CD4-positive, CD25-positive, alpha-beta regulatory T cell (primary cell): ENCODE results near the gene GTF3C1. TPM values are rescaled to one million over a fixed set of nuclear protein-coding genes. Genes with fewer than 3 reads are reported as not detected.
A peak's percentile ranks its signal among the peaks of the same experiment; 100 is the strongest.

Experiments used
- ATAC-seq, 2 donors: fragments of 150-1000 bp; cut with Tn5 transposase; one replicate each; pipeline ENCODE4 v1.10.0; 2021; ENCODE audit warnings: low read depth in 2 of 2, moderate number of reproducible peaks in 2 of 2, moderate library complexity in 1 of 2
- DNase-seq, 3 donors: peaks; one replicate each; pipeline versions ENCODE4 v3.0.0 to v3.0.0-alpha.2; 2012 to 2022; ENCODE audit warnings: mixed read lengths in 1 of 3
- H3K27ac ChIP-seq: one replicate; pipeline ENCODE4 v1.7.0; 2013; ENCODE audit warnings: mild to moderate bottlenecking, low read length; ENCODE audit not compliant: insufficient read depth, poor library complexity, severe bottlenecking
- H3K27me3 ChIP-seq: one replicate; pipeline ENCODE4 v1.7.0; 2013; ENCODE audit warnings: low read length; ENCODE audit not compliant: control insufficient read depth, insufficient read depth
- H3K36me3 ChIP-seq: one replicate; pipeline ENCODE4 v1.7.0; 2013; ENCODE audit warnings: mild to moderate bottlenecking, low read length, moderate library complexity; ENCODE audit not compliant: control insufficient read depth, insufficient read depth
- H3K4me1 ChIP-seq: 2 replicates; pipeline ENCODE4 v1.7.0; 2013; ENCODE audit warnings: mild to moderate bottlenecking, low read length; ENCODE audit not compliant: insufficient read depth, control insufficient read depth, poor library complexity, severe bottlenecking
- H3K4me3 ChIP-seq: one replicate; pipeline ENCODE4 v1.7.0; 2013; ENCODE audit warnings: low read depth, mild to moderate bottlenecking, low read length, moderate library complexity
- H3K9me3 ChIP-seq, 2 experiments: 1 replicate in 1 of 2; 2 replicates in 1 of 2; pipeline ENCODE4 v1.7.0; 2013; ENCODE audit warnings: low read length in 2 of 2, mild to moderate bottlenecking in 1 of 2, moderate library complexity in 1 of 2; ENCODE audit not compliant: control insufficient read depth in 2 of 2
- H3K27ac Mint-ChIP-seq, 3 donors: one replicate each; pipeline ENCODE4 v1.8.0; 2020 to 2022; ENCODE audit warnings: mild to moderate bottlenecking in 3 of 3, mixed read lengths in 3 of 3, moderate library complexity in 2 of 3
- H3K27me3 Mint-ChIP-seq: one replicate; pipeline ENCODE4 v1.8.0; 2022; ENCODE audit warnings: mild to moderate bottlenecking, mixed read lengths
- H3K36me3 Mint-ChIP-seq: one replicate; pipeline ENCODE4 v1.8.0; 2020; ENCODE audit warnings: mixed read lengths
- H3K4me1 Mint-ChIP-seq, 4 donors: one replicate each; pipeline ENCODE4 v1.8.0; 2020 to 2022; ENCODE audit warnings: mixed read lengths in 4 of 4, mild to moderate bottlenecking in 1 of 4
- H3K4me3 Mint-ChIP-seq, 4 donors: one replicate each; pipeline ENCODE4 v1.8.0; 2020 to 2022; ENCODE audit warnings: mild to moderate bottlenecking in 4 of 4, mixed read lengths in 4 of 4, moderate library complexity in 3 of 4
- H3K9me3 Mint-ChIP-seq, 7 donors: one replicate each; pipeline ENCODE4 v1.8.0; 2020 to 2022; ENCODE audit warnings: mixed read lengths in 7 of 7, mild to moderate bottlenecking in 3 of 7, moderate library complexity in 2 of 7
- polyA plus RNA-seq, 4 donors: library from polyadenylated mRNA; unstranded; fragments of 300-500 nt; fragmentation: Illumina TruSeq; gene quantifications; one replicate each; pipeline ENCODE4 v1.2.3, GENCODE V29; 2021
- total RNA-seq: library from RNA; stranded (reverse); gene quantifications from one replicate; pipeline ENCODE4 v1.2.3, GENCODE V29; 2022

The GTF3C1 gene
- total and polyA plus RNA-seq, 5 donors from 2014 or later = 14.9 to 57.2 (median 21.2) TPM

DNA sequence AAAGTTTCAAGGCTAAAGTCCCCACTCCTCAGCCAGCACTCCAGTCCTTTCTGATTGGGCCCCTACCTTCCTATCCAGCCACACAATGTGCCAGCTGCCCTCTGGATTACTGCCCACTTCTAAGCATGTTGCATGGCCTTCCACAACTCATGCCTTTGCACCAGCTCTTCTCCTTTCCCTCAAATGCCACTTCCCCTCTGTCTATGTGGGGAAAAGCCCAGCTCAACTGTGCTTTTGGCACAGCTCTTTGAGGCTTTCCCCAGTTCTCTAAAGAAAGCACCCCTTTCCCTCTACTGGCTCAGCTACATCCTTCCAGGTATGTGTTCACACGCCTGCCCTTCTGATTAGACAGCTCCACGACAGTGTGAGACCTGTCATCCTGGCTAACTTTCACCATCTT lies 18.5 kb downstream of the GTF3C1 start:
- no peaks in the 10 kb centered on the region for H3K27me3 ChIP-seq
- H3K4me3 Mint-ChIP-seq = no peak overlapping the region
- H3K27ac Mint-ChIP-seq = peak overlapping the region in 1 of 3 donors; percentile 11
- H3K4me1 ChIP-seq = no peaks in the 10 kb centered on the region
- H3K9me3 Mint-ChIP-seq = no peaks in the 10 kb centered on the region
- H3K4me3 ChIP-seq = no peak overlapping the region
- no peaks in the 10 kb centered on the region for H3K9me3 ChIP-seq
- DNase-seq (no peak), ATAC-seq (no peak)
- H3K4me1 Mint-ChIP-seq = peaks cover 0 to 5% (median under 1%) of the 10 kb centered on the region in 4 donors
- no peaks in the 10 kb centered on the region for H3K27me3 Mint-ChIP-seq
- no peak overlapping the region for H3K27ac ChIP-seq
- peaks cover 89% of the 10 kb centered on the region for H3K36me3 ChIP-seq
- peaks cover 70% of the 10 kb centered on the region for H3K36me3 Mint-ChIP-seq

DNA sequence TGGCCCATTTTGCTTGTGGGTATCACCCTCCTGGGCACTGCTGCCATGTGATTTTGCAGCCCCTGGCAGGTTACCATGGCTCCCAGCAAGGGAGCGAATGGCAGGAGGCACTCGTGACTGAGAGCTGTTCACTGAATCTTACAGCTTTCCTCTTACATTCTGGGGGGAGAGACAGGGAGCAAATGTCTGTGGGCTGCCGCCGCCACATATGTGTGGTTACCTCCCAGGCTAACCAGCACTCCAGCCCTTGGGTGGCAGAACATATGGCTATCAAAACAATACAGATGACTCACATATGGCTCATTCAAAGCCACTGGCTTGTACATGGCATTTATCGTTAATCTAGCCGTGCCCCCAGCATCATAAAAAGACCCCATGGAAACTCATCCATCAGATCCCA lies 19.8 kb downstream of the GTF3C1 start:
- H3K4me1 Mint-ChIP-seq = peaks cover 0 to 5% (median under 1%) of the 10 kb centered on the region in 4 donors
- DNase-seq (no peak), ATAC-seq (no peak)
- peak overlapping the region in 2 of 3 donors; percentile 11 to 77 for H3K27ac Mint-ChIP-seq
- Histone ChIP-seq H3K36me3 (peaks cover 92% of the 10 kb centered on the region), H3K4me3 (no peak overlapping the region), H3K27me3 (no peaks in the 10 kb centered on the region), H3K27ac (no peak overlapping the region), H3K4me1 (no peaks in the 10 kb centered on the region), H3K9me3 (no peaks in the 10 kb centered on the region)
- no peaks in the 10 kb centered on the region for H3K27me3 Mint-ChIP-seq
- H3K9me3 Mint-ChIP-seq = no peaks in the 10 kb centered on the region
- H3K36me3 Mint-ChIP-seq = peaks cover 69% of the 10 kb centered on the region
- H3K4me3 Mint-ChIP-seq = no peak overlapping the region

DNA sequence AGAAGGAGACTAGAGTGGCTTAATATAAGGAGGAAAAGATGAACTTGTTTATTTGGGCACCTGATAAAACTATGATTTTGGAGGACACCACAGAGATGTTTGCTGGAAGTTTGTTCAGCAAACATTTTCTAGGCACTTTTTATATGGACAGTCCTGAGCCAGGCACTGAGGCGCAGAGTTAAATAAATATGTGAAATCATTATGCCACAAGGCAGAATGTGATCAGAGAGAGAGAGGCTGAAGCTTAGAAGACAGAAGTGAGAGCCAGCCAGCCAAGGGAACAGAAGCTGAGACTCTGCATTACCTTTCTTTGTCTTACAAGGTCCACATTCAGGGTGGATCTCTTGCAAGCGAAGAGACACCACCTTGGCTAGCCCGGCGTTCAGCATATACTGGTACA lies 21.4 kb downstream of the GTF3C1 start:
- Histone ChIP-seq H3K4me1 (no peaks in the 10 kb centered on the region), H3K36me3 (peaks cover 93% of the 10 kb centered on the region), H3K4me3 (no peak overlapping the region), H3K27ac (no peak overlapping the region), H3K9me3 (no peaks in the 10 kb centered on the region), H3K27me3 (no peaks in the 10 kb centered on the region)
- Mint-ChIP-seq H3K4me3 (no peak overlapping the region), H3K27me3 (no peaks in the 10 kb centered on the region), H3K36me3 (peaks cover 63% of the 10 kb centered on the region), H3K27ac (no peak overlapping the region), H3K4me1 (peaks cover 0 to 2% (median 0%) of the 10 kb centered on the region in 4 donors), H3K9me3 (no peaks in the 10 kb centered on the region)
- ATAC-seq (no peak), DNase-seq (no peak)

DNA sequence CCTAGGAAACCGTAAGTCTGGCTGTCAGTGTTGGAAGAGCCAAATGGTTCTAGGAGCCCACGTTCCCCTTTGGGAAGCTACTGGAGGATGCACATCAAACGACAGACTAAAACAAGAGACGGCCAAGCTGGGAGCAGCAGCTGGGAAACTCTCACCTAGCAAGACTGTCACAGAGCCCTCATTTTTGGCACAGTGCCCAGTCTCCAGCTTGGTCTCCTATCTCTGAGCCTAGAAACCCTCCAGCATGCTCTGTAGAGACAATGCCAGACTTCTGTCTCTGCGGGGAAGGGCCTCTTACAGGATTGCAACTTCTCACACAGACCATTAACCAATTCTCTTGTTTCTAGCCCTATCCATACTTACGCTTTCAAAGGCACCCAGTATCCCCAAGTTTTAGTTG lies 23.5 kb downstream of the GTF3C1 start:
- Mint-ChIP-seq H3K27me3 (no peaks in the 10 kb centered on the region), H3K9me3 (no peaks in the 10 kb centered on the region), H3K27ac (no peak overlapping the region), H3K36me3 (peaks cover 67% of the 10 kb centered on the region), H3K4me1 (peaks cover 0 to 5% (median 0%) of the 10 kb centered on the region in 4 donors), H3K4me3 (peak overlapping the region in 1 of 4 donors; percentile 38)
- Histone ChIP-seq H3K27ac (no peak overlapping the region), H3K4me3 (no peak overlapping the region), H3K27me3 (no peaks in the 10 kb centered on the region), H3K36me3 (peaks cover 84% of the 10 kb centered on the region), H3K4me1 (no peaks in the 10 kb centered on the region), H3K9me3 (no peaks in the 10 kb centered on the region)
- ATAC-seq (no peak), DNase-seq (no peak)

DNA sequence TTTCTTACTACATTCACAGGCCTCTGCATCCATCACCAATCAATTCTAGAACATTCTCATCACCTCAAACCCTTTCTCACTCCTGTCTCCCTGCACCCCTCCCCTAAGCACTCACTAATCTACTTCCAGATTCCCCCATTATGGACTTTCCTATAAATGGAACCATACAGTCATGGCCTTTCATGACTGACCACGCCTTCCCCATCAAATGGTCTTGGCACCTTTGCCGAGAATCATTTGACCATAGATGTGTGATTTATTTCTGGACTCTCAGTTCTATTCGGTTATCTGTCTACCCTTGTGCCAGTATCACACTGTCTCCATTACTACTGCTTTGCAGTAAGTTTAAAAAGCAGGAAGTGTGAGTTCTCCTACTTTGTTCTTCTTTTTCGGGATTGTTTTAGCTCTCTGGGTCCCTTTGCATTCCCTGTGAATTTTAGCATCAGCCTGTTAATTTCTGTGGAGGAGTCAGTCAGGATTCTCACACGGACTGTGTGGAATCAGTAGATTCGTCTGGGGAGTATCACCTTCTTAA lies 27.5 kb downstream of the GTF3C1 start:
- Mint-ChIP-seq H3K27me3 (no peaks in the 10 kb centered on the region), H3K4me1 (peaks cover 0 to 5% (median 2%) of the 10 kb centered on the region in 4 donors), H3K9me3 (no peaks in the 10 kb centered on the region), H3K27ac (peak overlapping the region in 1 of 3 donors; percentile 93), H3K36me3 (peaks cover 53% of the 10 kb centered on the region), H3K4me3 (no peak overlapping the region)
- no peak for DNase-seq
- peaks cover 63% of the 10 kb centered on the region for H3K36me3 ChIP-seq
- H3K27ac ChIP-seq = no peak overlapping the region
- no peaks in the 10 kb centered on the region for H3K9me3 ChIP-seq
- H3K4me3 ChIP-seq = no peak overlapping the region
- no peaks in the 10 kb centered on the region for H3K4me1 ChIP-seq
- H3K27me3 ChIP-seq = no peaks in the 10 kb centered on the region
- no peak for ATAC-seq

DNA sequence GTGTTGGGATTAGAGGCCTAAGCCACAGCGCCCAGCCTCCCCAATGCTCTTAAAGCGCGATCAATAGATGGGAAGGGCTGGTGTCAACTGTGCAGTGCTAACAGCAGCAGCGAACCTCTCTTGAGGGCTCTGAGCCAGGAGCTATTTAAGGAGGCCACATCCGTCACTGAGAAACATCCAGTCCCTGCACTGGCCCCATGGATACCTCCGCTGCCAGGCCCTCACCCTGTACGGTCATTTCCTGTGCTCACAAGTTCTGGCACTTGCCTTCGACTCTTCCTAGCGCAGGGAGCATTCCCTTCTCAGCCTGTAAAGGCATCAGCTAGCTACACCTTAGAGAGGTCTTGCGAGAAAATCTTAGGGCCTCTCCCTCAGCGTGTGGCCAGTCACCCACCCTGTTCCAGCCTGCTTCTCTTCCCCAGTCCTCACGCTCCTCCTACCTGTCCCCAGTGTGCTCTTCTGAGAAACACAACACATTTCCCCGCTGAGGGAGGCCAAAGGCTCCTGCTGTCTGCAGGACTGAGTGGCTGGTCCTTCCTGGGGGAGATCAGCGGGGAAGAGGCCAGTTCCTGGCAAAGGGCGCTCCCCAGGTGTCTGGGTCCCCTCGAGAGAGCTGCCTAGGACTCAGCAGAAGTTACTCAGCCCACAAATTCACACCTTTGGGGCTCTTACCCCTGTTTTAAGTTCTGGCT lies 28.6 kb downstream of the GTF3C1 start:
- Mint-ChIP-seq H3K36me3 (peaks cover 54% of the 10 kb centered on the region), H3K4me3 (no peak overlapping the region), H3K9me3 (no peaks in the 10 kb centered on the region), H3K27me3 (no peaks in the 10 kb centered on the region), H3K4me1 (peaks cover 0 to 10% (median 3%) of the 10 kb centered on the region in 4 donors), H3K27ac (no peak overlapping the region)
- H3K4me1 ChIP-seq = no peaks in the 10 kb centered on the region
- H3K4me3 ChIP-seq = no peak overlapping the region
- no peak overlapping the region for H3K27ac ChIP-seq
- no peak for DNase-seq
- no peaks in the 10 kb centered on the region for H3K27me3 ChIP-seq
- H3K36me3 ChIP-seq = peaks cover 64% of the 10 kb centered on the region
- ATAC-seq = no peak
- no peaks in the 10 kb centered on the region for H3K9me3 ChIP-seq

DNA sequence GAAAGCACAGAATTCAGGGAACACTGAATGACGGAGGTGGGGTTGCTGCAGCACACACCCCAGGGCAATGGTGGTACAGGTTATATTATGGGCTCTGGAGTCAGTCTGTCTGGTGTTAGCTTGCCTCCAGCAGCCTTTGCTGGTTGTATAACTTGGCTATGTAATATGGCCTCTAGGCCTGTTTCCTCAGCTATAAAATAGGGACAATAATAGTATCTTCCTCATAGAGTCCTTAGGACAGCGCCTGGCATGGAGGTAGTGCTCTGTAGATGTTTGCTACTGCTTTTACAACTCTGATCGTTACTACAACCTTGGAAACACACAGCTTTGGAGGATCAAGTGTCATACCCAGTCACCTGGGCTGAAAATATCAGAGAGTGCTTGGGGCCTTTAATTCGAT lies 31.5 kb downstream of the GTF3C1 start:
- Histone ChIP-seq H3K36me3 (peaks cover 43% of the 10 kb centered on the region), H3K4me3 (no peak overlapping the region), H3K27me3 (no peaks in the 10 kb centered on the region), H3K27ac (no peak overlapping the region), H3K9me3 (no peaks in the 10 kb centered on the region), H3K4me1 (no peaks in the 10 kb centered on the region)
- Mint-ChIP-seq H3K36me3 (peaks cover 58% of the 10 kb centered on the region), H3K4me1 (peaks cover 0 to 12% (median 5%) of the 10 kb centered on the region in 4 donors), H3K27ac (peak overlapping the region in 1 of 3 donors; percentile 20), H3K27me3 (no peaks in the 10 kb centered on the region), H3K4me3 (no peak overlapping the region), H3K9me3 (no peaks in the 10 kb centered on the region)
- no peak for ATAC-seq
- DNase-seq = no peak

DNA sequence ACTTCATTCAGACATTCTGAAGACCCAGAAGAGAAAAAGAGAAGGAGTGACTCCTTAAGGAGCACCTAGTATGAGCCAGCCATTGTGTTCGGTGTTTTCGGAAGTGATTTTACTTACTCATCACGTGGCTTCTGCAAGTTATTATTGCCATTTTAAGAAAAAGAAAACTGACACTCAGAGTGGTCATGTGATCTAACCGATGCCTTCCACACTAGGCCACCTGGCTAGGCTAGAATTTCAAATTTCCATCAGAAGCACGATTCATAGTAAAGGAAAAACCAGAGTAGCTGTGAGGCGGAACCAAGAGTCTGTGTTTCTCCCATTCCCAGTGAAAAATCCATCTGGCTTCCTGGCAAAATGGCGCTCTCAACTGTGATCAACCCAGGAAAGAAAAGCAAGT lies 32.0 kb downstream of the GTF3C1 start:
- H3K27me3 Mint-ChIP-seq = no peaks in the 10 kb centered on the region
- H3K36me3 Mint-ChIP-seq = peaks cover 58% of the 10 kb centered on the region
- H3K4me1 Mint-ChIP-seq = peaks cover 0 to 12% (median 5%) of the 10 kb centered on the region in 4 donors
- Histone ChIP-seq H3K36me3 (peaks cover 41% of the 10 kb centered on the region), H3K9me3 (no peaks in the 10 kb centered on the region), H3K4me3 (no peak overlapping the region), H3K4me1 (no peaks in the 10 kb centered on the region), H3K27me3 (no peaks in the 10 kb centered on the region), H3K27ac (no peak overlapping the region)
- ATAC-seq = no peak
- no peak overlapping the region for H3K4me3 Mint-ChIP-seq
- H3K27ac Mint-ChIP-seq = no peak overlapping the region
- no peaks in the 10 kb centered on the region for H3K9me3 Mint-ChIP-seq
- no peak for DNase-seq
